DND-41 (cell line): ENCODE data around the gene R3HDM4.

ENCODE experiments used
- ATAC-seq: fragments of 200-7000 bp; cut with Tn5 transposase; 3 replicates; pipeline ENCODE4 v1.9.1; 2021; ENCODE audit warnings: low read depth; ENCODE audit not compliant: insufficient read depth
- DNase-seq: peaks from one replicate; pipeline ENCODE4 v3.0.0-alpha.2; 2020
- H2AFZ ChIP-seq: 2 replicates; pipeline ENCODE4 v1.6.0; 2012; ENCODE audit warnings: low read depth, low read length
- H3K27ac ChIP-seq: 2 replicates; pipeline ENCODE4 v1.5.1; 2012; ENCODE audit warnings: low read length, inconsistent platforms
- H3K27me3 ChIP-seq: fragments of 200-600 bp; sonication (generic); 2 replicates; pipeline ENCODE4 v1.6.0; 2012; ENCODE audit warnings: low read length, mild to moderate bottlenecking, inconsistent platforms; ENCODE audit not compliant: insufficient read depth, poor library complexity
- H3K36me3 ChIP-seq: 2 replicates; pipeline ENCODE4 v1.5.1; 2012; ENCODE audit warnings: low read length, inconsistent platforms; ENCODE audit not compliant: insufficient read depth
- H3K4me1 ChIP-seq: 2 replicates; pipeline ENCODE4 v1.5.1; 2012; ENCODE audit warnings: mild to moderate bottlenecking, low read length; ENCODE audit not compliant: insufficient read depth
- H3K4me2 ChIP-seq: 2 replicates; pipeline ENCODE4 v1.6.0; 2012; ENCODE audit warnings: mild to moderate bottlenecking, moderate library complexity, low read length, inconsistent platforms; ENCODE audit not compliant: insufficient read depth
- H3K4me3 ChIP-seq, 2 experiments: fragments of 200-600 bp in 1 of 2; shearing (Covaris generic) in 1 of 2; 2 replicates each; pipeline ENCODE4 v1.5.1; 2012 to 2016; ENCODE audit warnings: inconsistent platforms in 2 of 2, low read length in 2 of 2, mild to moderate bottlenecking in 2 of 2, low read depth in 1 of 2, moderate library complexity in 1 of 2
- H3K79me2 ChIP-seq: 2 replicates; pipeline ENCODE4 v1.6.0; 2012; ENCODE audit warnings: low read length, inconsistent platforms; ENCODE audit not compliant: insufficient read depth
- H3K9ac ChIP-seq: 2 replicates; pipeline ENCODE4 v1.6.0; 2012; ENCODE audit warnings: low read depth, mild to moderate bottlenecking, inconsistent platforms, low read length, moderate library complexity
- H3K9me3 ChIP-seq: 2 replicates; pipeline ENCODE4 v1.5.1; 2012; ENCODE audit warnings: low read length, moderate library complexity, mild to moderate bottlenecking, inconsistent platforms; ENCODE audit not compliant: insufficient read depth, severe bottlenecking
- H4K20me1 ChIP-seq: 2 replicates; pipeline ENCODE4 v1.6.0; 2012; ENCODE audit warnings: low read length; ENCODE audit not compliant: insufficient read depth
- EZH2 ChIP-seq: IDR thresholded peaks from 3 replicates; pipeline ENCODE4 v1.6.1; 2012; ENCODE audit warnings: borderline replicate concordance, low read depth, mild to moderate bottlenecking, moderate library complexity, low read length, inconsistent platforms; ENCODE audit not compliant: severe bottlenecking
- TF ChIP-seq, protein P1 (sequence below): IDR thresholded peaks from 2 replicates; pipeline ENCODE4 v1.5.1; 2012; ENCODE audit warnings: borderline replicate concordance, low read length, moderate library complexity, mild to moderate bottlenecking; ENCODE audit not compliant: poor library complexity, severe bottlenecking; ENCODE audit errors: extremely low read depth

R3HDM4 gene

DNA sequence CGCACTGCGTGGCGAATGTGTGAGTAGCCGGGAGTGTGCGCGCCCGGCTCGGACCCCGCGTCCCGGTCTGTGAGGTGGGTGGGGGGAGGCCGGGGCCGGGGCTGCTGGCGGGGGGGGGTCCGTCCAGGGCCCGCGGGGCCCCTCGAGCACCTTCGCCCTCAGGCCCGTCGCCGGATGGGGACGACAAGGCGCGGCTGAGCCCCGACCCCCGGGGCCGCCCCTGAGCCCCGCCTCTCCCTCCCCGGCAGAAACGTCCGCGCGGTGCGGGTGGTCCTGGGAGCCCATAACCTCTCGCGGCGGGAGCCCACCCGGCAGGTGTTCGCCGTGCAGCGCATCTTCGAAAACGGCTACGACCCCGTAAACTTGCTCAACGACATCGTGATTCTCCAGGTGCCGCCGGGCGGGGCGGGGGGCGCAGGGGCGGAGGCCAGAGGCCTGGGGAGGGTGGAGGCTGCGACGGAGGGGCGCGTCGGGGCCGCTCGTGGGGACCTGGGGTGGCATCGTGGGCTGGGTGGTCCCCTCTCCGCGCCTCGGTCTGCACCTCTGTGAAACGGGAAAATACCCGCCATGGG, 59.9 kb downstream of the R3HDM4 start:
- Histone ChIP-seq H3K36me3 (no peaks in the 10 kb centered on the region), H3K79me2 (no peaks in the 10 kb centered on the region), H3K4me1 (no peaks in the 10 kb centered on the region), H3K27me3 (no peaks in the 10 kb centered on the region), H3K27ac (no peak overlapping the region), H3K4me3 (no peak overlapping the region), H2AFZ (no peak overlapping the region), H3K9me3 (no peaks in the 10 kb centered on the region), H4K20me1 (no peaks in the 10 kb centered on the region), H3K9ac (no peak overlapping the region), H3K4me2 (no peak overlapping the region)
- ATAC-seq: no peak
- no peak for DNase-seq
- TF ChIP-seq, protein P1, sequence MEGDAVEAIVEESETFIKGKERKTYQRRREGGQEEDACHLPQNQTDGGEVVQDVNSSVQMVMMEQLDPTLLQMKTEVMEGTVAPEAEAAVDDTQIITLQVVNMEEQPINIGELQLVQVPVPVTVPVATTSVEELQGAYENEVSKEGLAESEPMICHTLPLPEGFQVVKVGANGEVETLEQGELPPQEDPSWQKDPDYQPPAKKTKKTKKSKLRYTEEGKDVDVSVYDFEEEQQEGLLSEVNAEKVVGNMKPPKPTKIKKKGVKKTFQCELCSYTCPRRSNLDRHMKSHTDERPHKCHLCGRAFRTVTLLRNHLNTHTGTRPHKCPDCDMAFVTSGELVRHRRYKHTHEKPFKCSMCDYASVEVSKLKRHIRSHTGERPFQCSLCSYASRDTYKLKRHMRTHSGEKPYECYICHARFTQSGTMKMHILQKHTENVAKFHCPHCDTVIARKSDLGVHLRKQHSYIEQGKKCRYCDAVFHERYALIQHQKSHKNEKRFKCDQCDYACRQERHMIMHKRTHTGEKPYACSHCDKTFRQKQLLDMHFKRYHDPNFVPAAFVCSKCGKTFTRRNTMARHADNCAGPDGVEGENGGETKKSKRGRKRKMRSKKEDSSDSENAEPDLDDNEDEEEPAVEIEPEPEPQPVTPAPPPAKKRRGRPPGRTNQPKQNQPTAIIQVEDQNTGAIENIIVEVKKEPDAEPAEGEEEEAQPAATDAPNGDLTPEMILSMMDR: no peak
- no peak for TF ChIP-seq EZH2

DNA sequence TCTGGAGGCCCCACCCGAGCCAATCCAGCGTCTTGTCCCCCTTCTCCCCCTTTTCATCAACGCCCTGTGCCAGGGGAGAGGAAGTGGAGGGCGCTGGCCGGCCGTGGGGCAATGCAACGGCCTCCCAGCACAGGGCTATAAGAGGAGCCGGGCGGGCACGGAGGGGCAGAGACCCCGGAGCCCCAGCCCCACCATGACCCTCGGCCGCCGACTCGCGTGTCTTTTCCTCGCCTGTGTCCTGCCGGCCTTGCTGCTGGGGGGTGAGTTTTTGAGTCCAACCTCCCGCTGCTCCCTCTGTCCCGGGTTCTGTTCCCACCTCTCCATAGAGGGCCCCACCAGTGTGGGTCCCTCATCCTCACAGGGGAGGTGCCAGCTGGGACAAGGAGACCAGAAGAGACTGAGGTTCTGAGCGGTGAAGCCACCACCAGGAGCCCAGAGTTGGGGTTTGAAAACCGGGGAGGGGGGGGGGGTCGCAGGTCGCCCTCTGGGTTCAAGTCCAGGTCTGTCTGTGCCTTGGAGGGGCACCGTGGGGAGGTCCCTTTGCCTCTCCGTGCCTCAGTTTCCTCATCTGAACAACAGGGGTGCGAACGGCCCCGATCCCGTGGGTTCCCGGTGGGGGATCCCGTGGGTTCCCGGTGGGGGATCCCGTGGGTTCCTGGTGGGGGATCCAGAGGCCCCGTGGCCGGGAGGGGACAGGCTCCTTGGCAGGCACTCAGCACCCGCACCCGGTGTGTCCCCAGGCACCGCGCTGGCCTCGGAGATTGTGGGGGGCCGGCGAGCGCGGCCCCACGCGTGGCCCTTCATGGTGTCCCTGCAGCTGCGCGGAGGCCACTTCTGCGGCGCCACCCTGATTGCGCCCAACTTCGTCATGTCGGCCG, 60.6 kb downstream of the R3HDM4 start, which contains the start of gene ELANE:
ELANE (plus strand) TSS at position 168 of the 878 bp plus-strand sequence; CDS start at position 194, 26 bp downstream.
- no peaks in the 10 kb centered on the region for H4K20me1 ChIP-seq
- no peak for TF ChIP-seq EZH2
- TF ChIP-seq, protein P1: no peak
- DNase-seq: no peak
- no peak within 1 kb of the TSS for H3K4me3 ChIP-seq
- H2AFZ ChIP-seq: no peak within 1 kb of the TSS
- H3K4me2 ChIP-seq: no peak within 1 kb of the TSS
- no peak within 1 kb of the TSS for H3K27ac ChIP-seq
- H3K27me3 ChIP-seq: no peaks in the 10 kb centered on the region
- no peak within 1 kb of the TSS for H3K9ac ChIP-seq
- H3K9me3 ChIP-seq: no peaks in the 10 kb centered on the region
- ATAC-seq: no peak
- H3K4me1 ChIP-seq: no peaks in the 10 kb centered on the region
- no peaks in the 10 kb centered on the region for H3K79me2 ChIP-seq
- no peaks in the 10 kb centered on the region for H3K36me3 ChIP-seq

DNA sequence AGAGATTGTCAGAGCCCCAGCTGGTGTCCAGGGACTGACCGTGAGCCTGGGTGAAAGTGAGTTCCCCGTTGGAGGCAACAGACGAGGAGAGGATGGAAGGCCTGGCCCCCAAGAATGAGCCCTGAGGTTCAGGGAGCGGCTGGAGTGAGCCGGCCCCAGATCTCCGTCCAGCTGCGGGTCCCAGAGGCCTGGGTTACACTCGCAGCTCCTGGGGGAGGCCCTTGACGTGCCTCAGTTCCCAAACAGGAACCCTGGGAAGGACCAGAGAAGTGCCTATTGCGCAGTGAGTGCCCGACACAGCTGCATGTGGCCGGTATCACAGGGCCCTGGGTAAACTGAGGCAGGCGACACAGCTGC, 62.1 kb downstream of the R3HDM4 start:
- H4K20me1 ChIP-seq: no peaks in the 10 kb centered on the region
- H2AFZ ChIP-seq: no peak overlapping the region
- H3K27ac ChIP-seq: no peak overlapping the region
- H3K4me1 ChIP-seq: no peaks in the 10 kb centered on the region
- no peak overlapping the region for H3K4me2 ChIP-seq
- no peaks in the 10 kb centered on the region for H3K79me2 ChIP-seq
- no peaks in the 10 kb centered on the region for H3K36me3 ChIP-seq
- TF ChIP-seq EZH2: no peak
- TF ChIP-seq, protein P1: no peak
- H3K9me3 ChIP-seq: no peaks in the 10 kb centered on the region
- H3K27me3 ChIP-seq: no peaks in the 10 kb centered on the region
- H3K4me3 ChIP-seq: no peak overlapping the region
- H3K9ac ChIP-seq: no peak overlapping the region
- DNase-seq (no peak), ATAC-seq (no peak)
